ENCODE measurements around the gene COL4A1. TPM values are rescaled to one million over a fixed set of nuclear protein-coding genes. Genes with fewer than 3 reads are reported as not detected.

COL4A1 gene
- total RNA-seq, 6 donors from 2014 or later = 81.7 to 309 (median 167) TPM

DNA sequence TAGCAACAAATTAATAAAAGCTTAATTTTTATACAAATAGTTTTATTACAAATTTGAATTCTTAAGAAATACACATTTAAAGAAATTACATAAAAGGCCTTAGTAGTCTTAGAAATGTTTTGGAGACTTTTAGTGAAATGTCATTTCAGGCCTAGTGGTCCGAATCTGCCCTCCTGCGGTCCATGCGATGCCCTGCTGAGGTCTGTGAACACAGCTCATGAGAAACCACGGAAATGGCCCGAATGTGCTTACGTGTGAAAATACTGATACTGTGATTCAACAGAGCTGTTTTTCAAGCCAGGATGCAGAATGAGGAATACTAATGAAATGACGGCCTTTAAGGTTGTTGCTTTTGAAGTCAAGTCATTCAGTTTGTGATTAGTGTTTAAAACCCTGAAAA lies 157.9 kb downstream of the COL4A1 start:
- WGBS, 2 donors = 89 to 90% methylated on average over 7 of the region's 7 CpGs
- H3K36me3 ChIP-seq = peaks cover 0 to 80% (median 18%) of the 10 kb centered on the region in 4 donors

DNA sequence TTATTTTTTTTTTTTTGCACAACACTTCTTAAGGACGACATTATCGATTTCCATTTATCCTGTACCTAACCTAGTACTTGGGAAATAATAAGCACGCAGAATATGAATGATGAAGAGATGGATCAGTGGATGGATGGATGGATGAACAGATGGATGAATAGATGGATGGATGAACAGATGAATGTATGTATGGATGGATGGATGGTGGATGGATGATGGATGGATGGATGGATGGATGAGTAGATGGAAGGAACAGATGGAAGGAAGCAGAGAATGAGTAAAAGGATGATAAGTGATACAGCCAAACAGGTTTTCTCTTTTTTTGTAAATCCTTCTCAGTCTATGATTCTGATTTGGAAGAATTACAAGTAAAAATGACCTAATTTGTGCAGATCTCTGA lies 166.9 kb downstream of the COL4A1 start:
- Histone ChIP-seq H3K36me3 (no peaks in the 10 kb centered on the region), H3K9me3 (no peaks in the 10 kb centered on the region), H3K27ac (no peak overlapping the region), H3K27me3 (no peaks in the 10 kb centered on the region), H3K4me3 (no peak overlapping the region), H3K4me1 (peaks cover 12 to 20% (median 14%) of the 10 kb centered on the region in 4 donors)
- no peak for TF ChIP-seq POLR2AphosphoS5 (IDR thresholded peaks at IDR 0.05)
- no peak for TF ChIP-seq POLR2A (IDR thresholded peaks at IDR 0.05)
- TF ChIP-seq EP300 (IDR thresholded peaks at IDR 0.05) = no peak
- TF ChIP-seq, protein P1, sequence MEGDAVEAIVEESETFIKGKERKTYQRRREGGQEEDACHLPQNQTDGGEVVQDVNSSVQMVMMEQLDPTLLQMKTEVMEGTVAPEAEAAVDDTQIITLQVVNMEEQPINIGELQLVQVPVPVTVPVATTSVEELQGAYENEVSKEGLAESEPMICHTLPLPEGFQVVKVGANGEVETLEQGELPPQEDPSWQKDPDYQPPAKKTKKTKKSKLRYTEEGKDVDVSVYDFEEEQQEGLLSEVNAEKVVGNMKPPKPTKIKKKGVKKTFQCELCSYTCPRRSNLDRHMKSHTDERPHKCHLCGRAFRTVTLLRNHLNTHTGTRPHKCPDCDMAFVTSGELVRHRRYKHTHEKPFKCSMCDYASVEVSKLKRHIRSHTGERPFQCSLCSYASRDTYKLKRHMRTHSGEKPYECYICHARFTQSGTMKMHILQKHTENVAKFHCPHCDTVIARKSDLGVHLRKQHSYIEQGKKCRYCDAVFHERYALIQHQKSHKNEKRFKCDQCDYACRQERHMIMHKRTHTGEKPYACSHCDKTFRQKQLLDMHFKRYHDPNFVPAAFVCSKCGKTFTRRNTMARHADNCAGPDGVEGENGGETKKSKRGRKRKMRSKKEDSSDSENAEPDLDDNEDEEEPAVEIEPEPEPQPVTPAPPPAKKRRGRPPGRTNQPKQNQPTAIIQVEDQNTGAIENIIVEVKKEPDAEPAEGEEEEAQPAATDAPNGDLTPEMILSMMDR (IDR thresholded peaks at IDR 0.05) = no peak
- no peak for DNase-seq
- no peak for ATAC-seq (ENCODE audit: low FRiP score in 2 of 2)
- 69 to 96% methylated on average over 3 of the region's 3 CpGs for WGBS, 2 donors

More for the DNA sequence above, 157.9 kb downstream of the COL4A1 start:
- Histone ChIP-seq H3K27me3 (no peaks in the 10 kb centered on the region), H3K27ac (no peak overlapping the region), H3K4me1 (no peaks in the 10 kb centered on the region), H3K4me3 (no peak overlapping the region), H3K9me3 (no peaks in the 10 kb centered on the region)
- TF ChIP-seq EP300 (IDR thresholded peaks at IDR 0.05) (no peak), POLR2A (IDR thresholded peaks at IDR 0.05) (no peak), POLR2AphosphoS5 (IDR thresholded peaks at IDR 0.05) (no peak)
- TF ChIP-seq, protein P1 (IDR thresholded peaks at IDR 0.05) = no peak
- ATAC-seq (ENCODE audit: low FRiP score in 2 of 2) (no peak), DNase-seq (no peak)

DNA sequence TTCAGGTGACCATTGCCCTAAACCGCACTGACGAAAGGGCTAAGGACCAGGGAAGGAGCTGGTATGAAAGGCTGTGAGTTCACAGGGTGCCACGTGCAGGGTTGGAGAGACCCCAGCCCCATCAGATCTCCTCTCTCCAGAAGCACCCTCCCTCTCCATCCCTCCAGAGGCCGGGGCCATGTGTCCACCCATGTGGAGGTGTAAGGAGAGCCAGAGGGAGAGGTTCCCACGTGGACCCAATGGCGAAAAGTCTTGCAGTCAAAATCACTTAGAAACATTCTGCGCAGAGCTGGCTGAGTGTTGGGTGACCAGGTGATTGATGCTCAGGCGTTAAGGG lies 168.3 kb downstream of the COL4A1 start:
- TF ChIP-seq POLR2A (IDR thresholded peaks at IDR 0.05) (no peak), EP300 (IDR thresholded peaks at IDR 0.05) (no peak)
- H3K4me1 ChIP-seq = peaks cover 12 to 20% (median 14%) of the 10 kb centered on the region in 4 donors
- ATAC-seq (ENCODE audit: low FRiP score in 2 of 2) (peak in 1 of 2 donors; percentile 49), DNase-seq (no peak)
- no peaks in the 10 kb centered on the region for H3K9me3 ChIP-seq
- no peaks in the 10 kb centered on the region for H3K27me3 ChIP-seq
- peak overlapping the region in 3 of 4 donors; percentile 46 to 66 (median 59) for H3K4me3 ChIP-seq
- peak overlapping the region; percentile 51 to 84 (median 80) for H3K27ac ChIP-seq
- H3K36me3 ChIP-seq = no peaks in the 10 kb centered on the region
- 36 to 39% methylated on average over 6 to 8 of the region's 8 CpGs for WGBS, 2 donors

DNA sequence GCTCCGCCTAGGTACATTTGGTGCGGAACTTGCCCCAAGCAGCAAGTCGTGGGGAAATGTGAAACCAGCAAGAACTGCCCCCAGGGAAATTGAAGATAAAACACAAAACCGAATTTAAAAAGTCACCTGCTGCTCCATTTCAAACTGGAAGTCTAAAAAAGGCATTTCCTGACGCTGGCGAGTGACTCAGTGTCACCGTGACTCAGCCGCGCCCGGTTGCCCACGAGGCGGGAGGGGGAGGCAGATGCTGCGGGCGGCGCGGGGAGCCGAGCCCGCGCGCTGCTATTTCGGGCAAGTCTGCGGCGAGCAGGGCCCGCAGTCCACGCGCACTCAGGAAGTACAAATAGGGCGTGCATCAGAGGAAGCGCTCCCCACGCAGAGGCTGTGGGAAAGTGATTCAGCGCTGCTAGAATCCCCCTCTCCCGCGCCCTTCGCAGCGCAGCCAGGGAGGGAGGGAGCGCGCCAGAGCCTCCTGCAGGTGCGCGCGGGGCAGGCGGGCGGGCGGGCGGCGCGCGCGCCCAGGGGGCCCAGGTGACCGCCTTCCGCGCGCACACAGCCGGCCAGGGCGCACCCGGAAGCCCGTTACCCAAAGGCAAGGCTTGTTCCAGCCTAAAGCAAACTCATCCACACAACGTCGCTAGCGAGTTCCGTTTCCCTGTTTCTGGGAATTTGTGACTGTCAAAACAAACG lies 168.8 kb downstream of the COL4A1 start:
- H3K4me1 ChIP-seq = peaks cover 12 to 20% (median 14%) of the 10 kb centered on the region in 4 donors
- 0% methylated on average over 15 to 59 of the region's 60 CpGs for WGBS, 2 donors
- DNase-seq = peak; percentile 76 to 92
- peak overlapping the region; percentile 6 to 66 (median 52) for H3K4me3 ChIP-seq
- no peaks in the 10 kb centered on the region for H3K36me3 ChIP-seq
- H3K27me3 ChIP-seq = no peaks in the 10 kb centered on the region
- peak; percentile 80 to 94 for ATAC-seq (ENCODE audit: low FRiP score in 2 of 2)
- TF ChIP-seq POLR2A (IDR thresholded peaks at IDR 0.05) (peak in 1 of 4 donors; percentile 33), EP300 (IDR thresholded peaks at IDR 0.05) (peak in 1 of 4 donors; percentile 57), POLR2AphosphoS5 (IDR thresholded peaks at IDR 0.05) (peak; percentile 39 to 71)
- TF ChIP-seq, protein P1 (IDR thresholded peaks at IDR 0.05) = peak in 2 of 6 experiments; percentile 5 to 11
- peak overlapping the region; percentile 51 to 84 (median 80) for H3K27ac ChIP-seq
- no peaks in the 10 kb centered on the region for H3K9me3 ChIP-seq

DNA sequence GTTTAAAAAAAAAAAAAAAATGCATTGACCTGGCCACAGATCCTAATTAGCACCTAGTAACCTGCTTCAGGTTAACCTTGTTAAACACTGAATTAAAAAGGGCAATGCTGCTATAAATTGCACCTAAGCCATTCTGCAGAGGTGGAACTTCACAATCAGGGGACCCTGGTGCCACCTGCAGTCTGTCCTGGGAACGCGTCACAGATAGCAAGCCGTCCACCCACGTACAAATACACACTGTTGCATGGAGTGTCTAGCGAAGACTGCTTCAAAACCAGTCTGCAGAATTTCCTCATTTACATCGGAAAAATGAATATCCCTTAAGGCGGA lies 169.3 kb downstream of the COL4A1 start:
- H3K36me3 ChIP-seq = no peaks in the 10 kb centered on the region
- TF ChIP-seq POLR2A (IDR thresholded peaks at IDR 0.05) (no peak), POLR2AphosphoS5 (IDR thresholded peaks at IDR 0.05) (no peak)
- TF ChIP-seq, protein P1 (IDR thresholded peaks at IDR 0.05) = peak in 4 of 6 experiments; percentile 5 to 32 (median 12)
- no peaks in the 10 kb centered on the region for H3K27me3 ChIP-seq
- ATAC-seq (ENCODE audit: low FRiP score in 2 of 2) (peak; percentile 65 to 75), DNase-seq (peak in 1 of 2 donors; percentile 66)
- no peaks in the 10 kb centered on the region for H3K9me3 ChIP-seq
- peak overlapping the region; percentile 51 to 84 (median 80) for H3K27ac ChIP-seq
- peaks cover 12 to 20% (median 14%) of the 10 kb centered on the region in 4 donors for H3K4me1 ChIP-seq
- WGBS, 2 donors = 0 to 1% methylated on average over 7 of the region's 7 CpGs
- peak overlapping the region; percentile 6 to 66 (median 52) for H3K4me3 ChIP-seq

Measured in upper lobe of left lung (tissue), 6 donors.